Endothelial cell of umbilical vein (primary cell): ENCODE measurements around the gene PNCK.

Experiments used
- CTCF ChIP-seq, 2 donors: IDR thresholded peaks; 1 replicate in 1 of 2; 2 replicates in 1 of 2; pipeline ENCODE4 v1.5.1; 2011; ENCODE audit warnings: low read length in 2 of 2, mild to moderate bottlenecking in 2 of 2, moderate library complexity in 2 of 2, control low read depth in 1 of 2, inconsistent platforms in 1 of 2, low read depth in 1 of 2; ENCODE audit not compliant: insufficient read depth in 1 of 2; ENCODE audit errors: extremely low read depth in 1 of 2
- EZH2 ChIP-seq: IDR thresholded peaks from 2 replicates; pipeline ENCODE4 v1.6.1; 2012; ENCODE audit warnings: borderline replicate concordance, low read depth, mild to moderate bottlenecking, moderate library complexity, low read length, inconsistent platforms; ENCODE audit not compliant: severe bottlenecking
- FOS ChIP-seq: IDR thresholded peaks from 2 replicates; pipeline ENCODE4 v1.6.1; 2011; ENCODE audit warnings: mild to moderate bottlenecking, low read length, moderate library complexity, borderline replicate concordance; ENCODE audit not compliant: insufficient read depth
- GATA2 ChIP-seq: IDR thresholded peaks from 2 replicates; pipeline ENCODE4 v1.7.0; 2011; ENCODE audit warnings: low read depth, mild to moderate bottlenecking, moderate library complexity, mixed read lengths, low read length; ENCODE audit not compliant: insufficient read length, insufficient read depth
- JUN ChIP-seq: IDR thresholded peaks from 2 replicates; pipeline ENCODE4 v1.6.1; 2011; ENCODE audit warnings: borderline replicate concordance, low read depth; ENCODE audit not compliant: insufficient read length, insufficient read depth
- MYC ChIP-seq: IDR thresholded peaks from one replicate; pipeline ENCODE4 v1.6.1; 2011; ENCODE audit warnings: mild to moderate bottlenecking, low read depth, low read length
- POLR2A ChIP-seq: IDR thresholded peaks from 2 replicates; pipeline ENCODE4 v1.6.1; 2012; ENCODE audit warnings: low read depth, mild to moderate bottlenecking, control low read depth, low read length
- POLR2AphosphoS5 ChIP-seq: IDR thresholded peaks from 2 replicates; pipeline ENCODE4 v1.6.1; 2012; ENCODE audit warnings: low read depth, mild to moderate bottlenecking, control low read depth, low read length, moderate library complexity; ENCODE audit not compliant: insufficient read depth
- TF ChIP-seq, protein P1 (sequence below): IDR thresholded peaks from 2 replicates; pipeline ENCODE4 v1.6.1; 2011; ENCODE audit not compliant: insufficient read depth, insufficient read length

GRCh38 chrX:153684467-153685155 is 11.0 kb upstream of the PNCK start:
- TF ChIP-seq POLR2AphosphoS5: no peak
- no peak for TF ChIP-seq CTCF (IDR thresholded peaks at IDR 0.05; ENCODE audit: extremely low read depth in 1 of 2, insufficient read depth in 1 of 2, low read depth in 1 of 2, low read length in 2 of 2)
- no peak for TF ChIP-seq POLR2A
- TF ChIP-seq JUN: no peak
- no peak for TF ChIP-seq EZH2
- TF ChIP-seq FOS: no peak
- TF ChIP-seq MYC: no peak
- TF ChIP-seq, protein P1, sequence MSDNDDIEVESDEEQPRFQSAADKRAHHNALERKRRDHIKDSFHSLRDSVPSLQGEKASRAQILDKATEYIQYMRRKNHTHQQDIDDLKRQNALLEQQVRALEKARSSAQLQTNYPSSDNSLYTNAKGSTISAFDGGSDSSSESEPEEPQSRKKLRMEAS: no peak
- TF ChIP-seq GATA2: no peak
